Erythroblast (primary cell): ENCODE data around the gene AKR1C1.

ENCODE experiments used
- GATA1 ChIP-seq: IDR thresholded peaks from 2 replicates; pipeline ENCODE4 v1.6.1; 2011; ENCODE audit warnings: low read depth, mild to moderate bottlenecking, control low read depth, low read length, moderate library complexity
- POLR2A ChIP-seq: IDR thresholded peaks from 2 replicates; pipeline ENCODE4 v1.6.1; 2011; ENCODE audit warnings: mild to moderate bottlenecking, low read length

DNA sequence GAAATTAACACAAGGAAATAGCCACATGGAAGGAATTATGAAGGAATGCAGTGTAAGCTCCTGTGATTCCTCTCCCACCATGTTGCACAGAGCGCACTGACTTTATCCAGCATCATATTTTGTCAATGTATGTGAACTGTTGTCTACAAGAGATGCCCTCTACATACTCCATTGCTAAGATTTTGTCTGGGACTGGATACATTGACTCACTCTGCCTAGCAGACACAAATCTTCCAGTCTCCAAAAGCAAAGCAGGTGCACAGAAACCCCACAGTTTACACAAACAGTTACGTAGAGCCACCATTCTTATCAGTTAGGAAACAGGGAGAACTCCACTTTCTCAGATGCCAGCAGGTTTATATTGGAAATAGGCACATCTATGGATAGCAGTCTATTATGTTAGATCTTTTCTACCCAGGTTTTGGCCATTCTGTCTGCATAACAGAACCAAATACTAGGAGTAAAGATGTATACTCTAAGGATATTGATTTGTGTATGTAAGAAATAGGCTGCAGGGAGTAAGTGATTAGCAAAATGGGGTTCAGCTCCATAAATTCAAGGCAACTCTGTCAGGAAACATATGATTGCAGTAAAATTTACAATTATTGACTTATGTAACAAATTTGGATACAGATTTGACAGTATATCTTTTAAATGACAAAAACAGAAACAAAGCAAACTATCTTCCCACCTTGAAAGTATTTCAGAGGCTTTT is 39.0 kb downstream of the AKR1C1 start:
- TF ChIP-seq POLR2A: no peak
- no peak for TF ChIP-seq GATA1
